Fibroblast of peridontal ligament (primary cell): ENCODE measurements around the gene CLCNKA.
A peak's percentile ranks its signal among the peaks of the same experiment; 100 is the strongest.

Experiments used
- DNase-seq: peaks from one replicate; pipeline ENCODE4 v3.0.0-alpha.2; 2010; ENCODE audit errors: extremely low read depth

CLCNKA gene

DNA sequence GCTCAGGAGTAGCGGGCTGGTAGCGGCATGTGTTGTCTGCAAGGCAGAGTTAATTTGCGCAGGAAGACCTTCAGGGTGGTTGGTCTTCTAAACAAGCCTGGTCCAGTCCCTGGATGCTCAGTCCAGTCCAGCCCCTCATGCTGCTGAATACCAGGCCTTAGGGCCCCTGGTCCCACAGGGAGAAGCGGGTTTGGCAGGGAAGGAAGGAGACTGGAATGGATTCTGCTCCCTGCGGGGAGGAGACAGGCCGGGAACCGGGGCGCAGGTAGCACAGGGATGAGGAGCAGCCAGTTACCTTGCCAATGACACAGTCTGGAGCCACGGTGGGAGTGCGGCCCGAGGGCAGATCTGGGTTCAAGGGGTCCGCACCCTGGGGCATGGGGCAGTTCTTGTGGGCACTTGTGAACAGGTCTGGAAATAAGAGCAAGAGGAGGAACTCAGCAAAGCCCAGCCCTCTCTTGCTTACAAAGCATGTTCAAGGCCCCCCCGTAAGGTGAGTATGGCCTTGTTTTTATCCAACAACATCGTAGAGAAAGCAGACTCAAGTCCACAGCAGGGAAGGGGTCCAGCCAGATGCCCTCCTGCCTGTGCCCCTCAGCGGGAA is 41.5 kb downstream of the CLCNKA start:
- no peak for DNase-seq

DNA sequence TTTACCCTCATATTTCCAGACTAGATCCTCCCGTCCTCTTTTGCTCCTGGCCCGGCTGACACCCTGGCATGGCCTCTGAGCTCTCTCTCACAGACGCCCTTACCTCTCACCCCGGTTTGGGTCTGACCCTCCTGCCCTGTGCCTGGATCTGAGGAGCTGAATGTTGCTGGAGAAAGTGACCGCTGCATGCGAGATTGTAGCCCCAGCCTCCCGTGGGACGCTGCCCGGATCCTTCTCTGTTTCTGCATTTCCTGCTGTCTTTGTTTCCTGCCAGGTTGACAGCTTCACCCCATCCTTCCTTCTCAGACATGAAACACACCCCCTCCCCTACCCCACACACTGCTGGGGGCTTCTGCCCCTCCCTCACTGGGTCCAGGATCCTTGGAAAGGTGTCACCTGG is 42.1 kb downstream of the CLCNKA start:
- no peak for DNase-seq

DNA sequence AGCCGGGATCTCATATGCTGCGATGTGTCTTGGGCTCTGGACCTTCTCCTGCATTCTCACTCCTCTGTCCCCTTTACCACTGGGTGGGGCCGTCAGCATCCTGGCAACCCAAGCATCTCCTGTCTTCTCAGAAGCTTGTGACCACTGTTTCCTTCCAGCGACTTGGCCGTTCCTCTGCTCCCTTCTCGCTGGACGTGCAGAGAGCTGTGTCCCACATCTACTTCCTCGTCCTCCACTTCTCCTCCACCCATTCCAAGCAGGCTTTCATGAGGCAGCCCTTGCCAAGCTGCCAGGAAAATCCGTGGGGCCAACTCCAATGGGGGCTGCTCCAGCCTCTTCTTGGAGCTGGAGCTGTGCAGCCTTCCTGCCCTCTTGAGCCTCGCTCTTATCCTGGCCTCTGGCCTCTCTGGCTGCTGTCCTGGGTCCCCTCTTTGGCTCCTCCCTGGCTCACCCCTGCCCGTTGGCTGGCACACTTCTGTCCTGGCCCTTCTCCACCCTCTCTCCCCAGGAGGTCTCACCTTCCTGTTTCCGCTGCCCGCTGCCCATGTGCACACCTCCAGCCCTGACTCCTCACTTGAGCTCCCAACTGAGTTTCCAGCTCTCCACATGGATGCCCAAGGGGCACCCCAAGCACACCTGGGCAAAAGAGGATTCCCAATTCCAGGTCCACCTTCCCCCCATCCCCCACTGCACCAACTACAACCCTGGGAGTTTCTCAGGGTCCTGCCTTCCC is 42.9 kb downstream of the CLCNKA start:
- DNase-seq: no peak

DNA sequence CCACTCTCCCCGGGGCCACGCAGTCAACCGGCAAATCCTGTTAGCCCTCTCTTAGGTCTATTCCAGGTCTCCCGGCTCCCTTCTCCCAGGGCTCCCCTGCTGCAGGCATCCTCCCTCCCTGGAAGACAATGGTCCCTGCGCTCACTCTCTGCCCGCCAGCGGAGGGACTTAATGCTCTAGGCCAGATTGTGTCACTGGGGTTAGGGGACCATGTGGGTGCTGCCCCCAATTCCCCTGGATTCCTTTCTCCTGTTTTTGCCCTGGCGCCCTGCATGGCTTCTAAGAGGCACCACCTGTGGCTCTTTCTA is 43.4 kb downstream of the CLCNKA start:
- DNase-seq: no peak

DNA sequence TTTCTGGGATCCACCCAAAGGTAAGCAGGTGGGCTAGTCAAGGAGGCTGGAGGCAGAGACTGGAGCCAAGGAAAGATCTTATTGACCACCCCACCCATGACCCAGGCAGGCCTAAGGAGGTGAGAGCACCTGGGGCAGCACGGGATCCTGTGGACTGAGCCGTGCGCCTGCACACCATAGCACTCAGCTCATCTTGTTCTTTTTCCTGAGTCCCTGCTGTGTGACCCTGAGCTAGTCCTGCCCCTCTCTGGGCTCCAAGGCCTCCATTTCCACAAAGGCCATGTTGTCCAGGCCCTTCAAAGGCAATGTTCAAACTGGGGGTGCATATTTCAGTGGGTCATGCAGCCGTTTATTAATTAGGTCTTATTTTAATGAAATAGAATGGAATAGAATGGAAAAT is 44.4 kb downstream of the CLCNKA start:
- no peak for DNase-seq

DNA sequence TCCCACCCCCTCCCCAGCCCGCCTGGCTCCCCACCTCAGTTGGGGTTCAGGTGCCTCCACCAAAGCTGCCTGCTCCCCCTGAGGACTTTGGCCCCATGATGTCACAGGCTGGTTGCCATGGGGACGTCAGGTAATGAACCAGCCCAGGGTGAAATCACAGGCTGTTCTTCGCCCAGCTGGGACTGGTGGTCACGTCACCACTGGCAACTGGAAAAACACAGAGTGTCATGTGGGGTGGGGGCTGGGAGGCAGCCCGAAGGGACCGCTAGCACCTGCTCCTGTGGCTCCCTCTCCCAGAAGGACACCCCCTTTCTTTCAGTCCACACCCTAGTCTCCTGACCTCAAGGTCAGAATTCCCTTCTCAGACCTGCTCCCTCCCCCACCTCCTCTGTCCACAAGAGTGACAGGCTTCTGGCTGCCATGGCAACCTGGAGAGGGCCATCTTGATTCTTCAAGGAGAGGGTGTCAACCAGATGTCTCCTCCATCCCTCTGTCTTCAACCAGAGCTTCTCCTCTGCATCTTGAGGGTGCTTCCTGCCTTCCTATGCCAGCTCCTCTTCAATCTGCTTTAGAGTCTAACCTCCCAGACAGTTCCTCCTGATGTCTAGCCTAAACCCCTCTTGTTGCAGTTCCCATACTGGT is 45.4 kb downstream of the CLCNKA start:
- no peak for DNase-seq

DNA sequence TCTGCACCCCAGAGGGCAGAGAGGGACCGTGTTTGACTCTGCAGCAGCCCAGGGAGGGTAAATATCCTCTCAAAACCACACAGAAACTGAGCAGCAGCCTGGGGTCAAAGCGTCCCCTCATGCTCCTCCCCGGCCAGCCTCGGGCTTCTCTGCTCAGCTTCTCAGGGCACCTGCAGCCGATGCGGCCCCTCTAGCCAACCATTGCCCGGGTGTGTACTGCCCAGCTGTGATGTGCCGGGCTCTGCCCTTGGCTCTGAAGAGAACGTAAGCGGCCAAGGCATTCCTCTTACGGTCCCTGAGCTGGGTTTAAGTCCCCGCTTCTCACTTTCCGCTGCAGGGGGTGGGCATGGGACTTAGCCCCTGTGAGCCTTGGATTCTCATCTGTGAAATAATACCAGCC is 46.1 kb downstream of the CLCNKA start:
- DNase-seq: no peak

DNA sequence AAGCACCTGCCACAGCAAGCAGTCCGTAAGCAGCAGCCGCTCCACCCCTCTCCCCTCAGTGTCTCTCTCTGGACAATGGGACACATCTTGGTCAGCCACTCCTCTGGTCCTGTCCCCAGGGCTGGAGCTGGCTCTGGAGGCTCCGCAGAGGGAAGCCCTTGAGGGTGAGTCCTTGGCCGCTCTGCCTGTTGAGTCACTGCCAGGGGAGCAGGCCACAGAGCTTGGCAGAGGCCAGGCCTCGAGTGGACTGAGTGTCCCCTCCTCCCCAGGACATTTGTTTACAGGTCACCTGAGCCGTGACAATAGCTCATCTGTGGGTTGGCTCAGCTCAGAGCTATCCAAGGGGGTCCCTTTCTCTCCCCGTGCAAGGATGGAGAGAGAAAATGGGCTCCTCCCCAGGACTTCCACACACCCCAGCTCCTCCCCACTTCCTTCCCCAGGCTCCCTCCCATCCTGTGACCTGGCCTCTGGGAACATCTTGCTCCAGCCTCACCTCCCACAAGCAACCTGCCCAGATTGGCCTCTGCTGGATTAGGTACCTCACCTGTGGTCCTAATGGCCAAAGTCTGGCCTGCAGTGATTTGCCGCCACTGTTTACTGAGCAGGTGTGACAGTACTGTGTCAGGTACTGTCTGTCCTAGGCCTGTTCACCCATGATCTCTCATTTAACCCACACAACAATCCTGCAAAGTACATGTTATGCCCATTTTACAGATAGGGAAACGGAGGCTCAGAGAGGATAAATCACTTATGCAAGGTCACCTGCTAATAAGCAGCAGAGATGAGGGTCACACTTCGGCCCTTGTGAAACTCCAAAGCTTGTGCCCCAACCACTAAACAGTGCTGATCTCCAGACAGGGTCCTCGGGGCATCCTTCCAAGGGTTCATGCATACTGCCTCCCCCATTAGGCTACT is 46.8 kb downstream of the CLCNKA start:
- DNase-seq: no peak

DNA sequence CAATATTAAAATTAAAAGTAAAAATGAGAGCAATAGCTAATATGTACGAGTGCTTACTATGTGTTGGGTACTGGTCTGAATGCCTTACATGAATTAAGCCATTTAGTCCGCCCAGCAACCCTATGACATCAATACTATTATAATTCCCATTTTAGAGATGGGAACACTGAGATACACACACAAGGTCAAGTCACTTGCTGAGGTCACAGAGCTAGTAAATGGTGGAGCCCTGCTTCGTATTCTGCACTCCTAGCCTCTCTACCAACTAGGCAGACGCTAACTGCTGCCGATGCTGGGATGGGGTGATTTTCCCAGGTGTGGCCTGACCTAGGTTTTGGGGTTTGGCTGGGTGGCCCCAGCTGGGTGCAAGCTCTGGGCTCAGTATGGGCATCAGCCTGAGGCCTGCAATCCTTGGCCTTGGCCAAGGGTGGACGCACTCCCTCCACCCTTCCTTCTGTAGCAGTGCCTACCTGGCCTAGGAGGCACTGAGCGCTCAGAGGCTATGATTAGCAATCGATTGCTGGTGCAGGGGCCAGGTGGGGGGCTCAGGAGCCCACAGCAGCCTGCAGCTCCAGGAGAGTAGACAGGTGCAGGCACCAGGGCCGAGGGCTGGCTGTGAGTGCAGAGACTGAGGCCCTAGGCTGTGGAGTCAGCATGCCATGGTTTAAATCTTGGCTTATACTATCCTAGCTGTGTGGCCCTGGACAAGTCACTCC is 49.0 kb downstream of the CLCNKA start:
- no peak for DNase-seq

DNA sequence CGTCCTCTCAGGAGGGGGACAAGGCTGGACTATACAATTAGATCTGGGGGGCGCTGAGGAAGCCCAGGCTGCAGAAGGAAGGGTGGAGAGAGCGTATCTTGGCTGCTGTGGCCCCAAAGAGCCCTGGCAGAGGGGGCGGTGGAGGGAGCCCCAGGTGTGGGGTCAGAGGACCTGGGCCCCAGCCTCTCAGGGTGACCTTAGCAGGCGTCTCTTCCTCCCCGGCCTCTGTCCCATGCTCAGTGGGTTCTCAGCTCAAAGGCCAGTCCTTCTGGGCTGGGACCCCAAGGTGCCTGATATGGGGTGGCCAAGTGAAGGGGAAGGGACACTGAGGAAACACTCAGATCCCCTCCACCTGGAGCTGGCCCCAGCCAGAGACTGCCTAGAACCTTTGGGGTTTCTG is 49.8 kb downstream of the CLCNKA start:
- DNase-seq: no peak

DNA sequence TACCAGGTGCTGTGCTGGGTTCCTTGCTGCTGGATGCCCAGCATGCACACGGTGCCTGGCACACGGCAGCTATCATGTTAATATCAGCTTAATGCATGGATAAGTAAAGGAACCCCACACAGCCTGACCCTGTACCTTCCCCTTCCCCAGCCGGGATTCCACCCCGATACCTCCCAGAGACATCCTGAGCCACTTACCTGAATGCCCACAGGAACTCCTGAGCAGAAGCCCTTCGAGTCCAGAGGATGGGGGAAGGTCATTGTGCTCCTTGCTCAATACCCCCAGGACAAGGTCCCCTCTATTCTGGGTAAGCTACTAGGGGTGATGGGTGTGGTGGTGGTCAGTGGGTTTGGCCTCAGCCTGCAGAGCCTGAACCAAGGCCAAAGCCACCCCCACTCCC is 50.3 kb downstream of the CLCNKA start:
- DNase-seq: no peak

DNA sequence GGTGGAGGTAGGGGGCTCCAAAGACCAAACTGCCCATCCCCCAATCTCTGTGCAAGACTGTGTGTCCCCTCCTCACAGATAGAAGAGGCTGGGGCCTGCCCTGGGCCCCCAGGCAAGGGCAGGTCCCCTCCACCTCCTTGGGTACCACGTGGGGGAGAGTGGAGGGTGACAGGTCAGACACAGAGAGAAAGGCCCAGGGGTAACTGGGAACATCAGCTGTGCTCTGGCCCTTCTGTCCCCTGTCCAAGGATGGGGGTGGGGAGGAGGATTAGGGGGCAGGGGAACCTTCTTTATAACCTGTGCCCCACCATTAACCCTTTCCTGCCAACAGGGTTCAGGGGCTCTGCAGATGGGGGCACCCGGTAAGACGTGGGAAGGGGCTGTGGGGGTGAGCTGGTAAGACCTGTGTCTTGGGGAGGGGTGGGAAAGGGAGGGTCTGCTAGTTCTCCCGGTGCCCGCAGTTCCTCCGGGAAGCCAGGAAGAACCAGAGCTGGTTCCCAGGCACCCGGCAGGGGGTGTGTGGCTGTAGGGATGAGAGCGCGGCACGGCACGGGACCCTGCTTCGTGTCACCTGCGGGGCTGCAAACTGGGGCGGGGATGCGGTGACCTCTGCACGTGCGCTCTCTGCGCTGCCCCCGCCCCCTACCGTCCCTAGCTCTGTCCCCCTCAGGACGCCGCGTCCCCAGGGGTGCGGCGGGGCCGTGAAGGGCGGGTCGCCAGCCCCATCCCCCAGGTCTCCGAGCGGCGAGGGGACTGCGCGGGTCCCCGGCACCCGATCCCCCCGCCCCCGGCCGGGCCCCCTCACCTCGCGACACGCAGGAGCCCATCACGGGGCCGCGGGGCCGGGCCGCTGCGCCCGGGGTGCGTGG is 51.0 kb downstream of the CLCNKA start:
- no peak for DNase-seq

DNA sequence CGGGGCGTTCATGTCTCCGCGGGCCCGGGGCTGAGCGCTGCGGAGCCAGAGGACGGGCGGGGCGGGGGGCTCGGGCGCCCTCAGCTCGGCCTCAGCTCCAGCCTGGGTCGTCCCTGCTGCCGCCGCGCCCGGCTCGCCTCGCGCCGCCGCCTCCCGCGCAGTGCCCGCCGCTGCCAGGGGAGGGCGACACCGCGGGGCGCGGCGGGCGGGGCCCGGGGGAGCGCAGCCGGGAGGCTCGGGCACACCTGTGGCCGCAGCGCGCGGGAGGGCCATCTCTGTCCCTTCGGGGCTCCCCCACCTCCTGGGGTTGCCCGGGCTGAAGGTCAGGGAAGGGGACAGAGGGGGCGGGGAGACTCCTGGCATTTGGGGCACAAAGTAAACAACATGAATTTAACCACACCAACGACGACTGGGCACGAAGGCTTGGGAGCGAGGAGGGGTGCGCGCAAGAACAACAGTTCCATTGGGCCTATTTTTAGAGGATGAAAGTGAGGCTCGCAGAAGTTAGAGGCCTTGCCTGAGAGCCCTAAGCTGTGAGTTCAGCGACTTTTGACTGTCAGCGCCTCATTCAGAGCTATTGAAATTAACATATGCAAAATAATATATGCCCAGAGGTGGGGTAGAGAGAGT is 51.8 kb downstream of the CLCNKA start, which contains the start of gene FAM131C:
TSS of gene FAM131C (minus strand) at position 162 of the 630 bp plus-strand sequence. CDS start 209 bp downstream, outside the sequence.
- no peak for DNase-seq

DNA sequence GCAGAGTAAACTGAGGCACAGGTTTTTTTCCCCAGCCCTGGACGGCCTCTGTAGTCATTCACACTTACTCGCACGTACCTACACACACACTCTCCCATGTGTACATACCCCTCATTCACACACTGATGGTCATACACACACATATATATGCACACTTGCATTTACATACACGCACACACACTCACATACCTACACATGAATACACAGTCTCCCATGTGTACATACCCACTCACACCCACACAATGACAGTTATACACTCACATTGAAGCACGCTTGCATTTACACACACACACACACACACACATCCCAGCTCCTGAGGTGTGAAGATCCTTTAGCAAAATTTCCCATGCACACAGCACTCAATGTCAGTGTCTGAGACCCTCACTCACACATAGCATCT is 52.4 kb downstream of the CLCNKA start:
- no peak for DNase-seq

DNA sequence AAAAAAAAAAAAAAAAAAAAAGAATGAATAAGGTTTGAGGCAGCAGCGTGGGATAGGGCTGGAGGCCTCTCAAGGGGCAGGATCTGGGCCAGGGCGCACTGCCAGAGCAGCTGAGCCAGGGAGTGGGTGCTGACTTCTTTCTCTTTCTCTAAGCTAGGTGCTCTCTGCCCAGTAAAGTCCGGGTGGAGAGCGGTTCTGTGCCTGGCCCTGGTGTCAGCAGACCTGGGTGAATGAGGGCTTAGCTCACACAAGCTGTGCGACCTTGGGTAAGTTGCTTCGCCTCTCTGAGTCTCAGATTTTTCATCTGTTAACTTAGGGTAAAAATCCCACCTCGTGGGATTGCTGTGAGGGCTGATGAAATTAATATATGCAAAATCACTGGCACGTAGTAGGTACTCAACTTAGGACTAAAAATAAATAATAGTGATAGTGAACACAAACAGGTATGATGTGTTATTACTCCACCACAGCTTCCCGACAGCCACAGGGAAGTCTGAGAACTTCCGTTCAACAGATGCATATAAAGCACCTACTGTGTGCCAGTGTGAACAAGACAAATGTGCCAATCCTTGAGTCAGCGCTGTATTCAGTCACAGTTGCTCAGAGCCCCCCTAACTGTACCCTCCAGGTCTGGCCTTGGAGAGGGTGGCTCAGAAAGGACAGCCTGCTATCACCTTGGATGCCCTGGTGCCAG is 53.6 kb downstream of the CLCNKA start:
- DNase-seq: peak; percentile 71

DNA sequence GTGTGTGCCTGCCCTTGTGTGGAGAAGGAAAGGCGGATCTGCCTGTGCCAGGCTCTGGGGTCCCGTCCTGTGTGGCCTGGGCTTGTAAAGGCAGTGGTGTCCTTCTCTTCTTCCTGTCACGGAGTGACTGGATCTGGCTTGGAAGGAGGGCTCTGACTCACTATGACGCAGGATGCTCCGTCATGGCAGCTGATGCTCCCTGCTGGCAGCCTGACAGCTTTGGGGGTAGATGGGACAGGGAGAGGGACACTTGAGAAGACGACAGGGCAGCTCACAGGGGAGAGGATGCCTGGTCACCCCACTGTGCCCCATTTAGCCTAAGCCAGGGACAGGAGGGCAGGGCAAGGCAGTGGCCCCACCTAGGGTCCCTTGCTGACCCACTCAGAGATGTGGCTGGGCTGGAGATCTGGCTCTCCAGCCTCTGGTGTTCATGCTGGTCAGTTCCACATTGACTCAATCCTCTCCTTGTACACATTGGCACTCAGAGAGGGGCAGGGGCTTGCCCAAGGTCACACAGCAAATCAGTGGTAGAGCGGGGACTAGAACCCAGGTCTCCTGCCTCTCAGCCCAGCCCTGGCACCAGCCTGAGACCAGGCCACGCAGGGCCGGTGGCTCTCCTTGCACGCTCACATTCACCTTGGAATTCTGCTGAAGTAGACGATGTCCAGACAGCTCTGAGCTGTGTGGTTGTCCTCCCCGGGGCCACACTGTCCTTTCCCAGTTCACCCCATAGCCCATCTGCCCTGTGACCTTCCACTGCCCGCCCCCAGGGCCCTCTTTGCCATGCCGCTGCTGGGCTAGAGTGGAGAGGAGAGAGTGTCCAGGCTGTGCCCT is 54.4 kb downstream of the CLCNKA start:
- peak; percentile 93 for DNase-seq

DNA sequence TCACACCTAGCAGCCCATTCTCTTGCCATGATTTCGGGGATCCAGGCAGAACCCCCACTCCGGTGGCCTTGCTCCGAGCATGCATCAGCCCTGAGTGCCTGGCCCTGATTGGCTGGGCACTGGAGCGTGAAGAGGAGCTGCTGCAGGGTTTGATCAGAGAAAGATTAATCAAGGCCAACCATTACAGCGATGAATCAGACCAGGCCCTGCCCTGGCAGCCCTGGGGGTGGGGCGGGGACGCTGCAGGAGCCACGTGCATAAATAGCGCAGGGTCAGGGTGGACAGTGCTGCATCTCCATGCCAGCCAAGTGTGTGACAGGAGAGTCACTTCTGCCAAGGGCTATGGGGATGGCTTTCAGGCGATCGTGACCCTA is 55.0 kb downstream of the CLCNKA start:
- peak; percentile 63 for DNase-seq

DNA sequence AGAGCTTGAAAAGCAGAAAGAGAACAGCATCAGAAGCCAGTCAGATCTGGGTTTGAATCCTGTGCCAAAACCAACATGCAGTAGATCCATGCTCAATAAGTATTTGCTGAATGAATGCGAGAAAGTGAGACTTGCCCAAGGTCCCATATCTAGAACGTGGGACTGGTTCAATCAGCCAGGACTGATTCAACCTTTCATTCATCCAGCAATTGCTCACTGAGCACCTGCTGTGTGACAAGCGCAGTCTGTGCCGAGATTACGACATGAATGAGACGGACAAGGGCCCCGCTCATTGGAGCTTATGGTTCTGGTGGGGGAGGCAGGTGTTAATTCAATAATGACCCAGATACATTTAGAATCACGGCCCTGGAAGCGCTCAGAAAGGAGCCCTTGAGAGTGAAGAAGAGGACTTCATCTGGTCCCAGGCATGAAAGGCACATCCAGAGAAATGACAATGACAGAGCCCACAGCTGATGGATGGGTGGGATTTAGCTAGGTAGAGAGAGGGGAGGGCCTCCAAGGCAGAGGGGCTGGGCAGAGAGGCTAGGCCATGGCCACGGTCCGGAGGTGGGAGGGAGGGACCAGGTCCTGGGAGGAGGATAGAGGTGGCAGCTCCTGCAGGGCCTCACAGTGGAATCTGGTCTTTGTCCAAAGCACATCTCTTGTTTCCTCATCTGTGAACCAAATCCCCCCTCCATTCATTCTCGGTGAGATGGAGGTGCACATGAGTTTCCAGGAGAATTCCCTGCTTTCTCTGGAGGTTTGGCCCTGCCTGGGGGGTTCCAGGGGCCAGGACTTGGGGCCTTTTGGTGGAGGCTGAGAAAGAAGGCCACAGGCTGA is 55.8 kb downstream of the CLCNKA start:
- peak; percentile 16 for DNase-seq
